Measurements from ENCODE around the gene LRRC8B.
A peak's percentile ranks its signal among the peaks of the same experiment; 100 is the strongest.

- no peak for TF ChIP-seq BRCA1 (IDR thresholded peaks at IDR 0.05)
- TF ChIP-seq BRCA1 (CRISPR knock-in tag; IDR thresholded peaks at IDR 0.05), result no peak
- TF ChIP-seq CTCF (IDR thresholded peaks at IDR 0.05 in 2 of 3, conservative IDR thresholded peaks at IDR 0.05 in 1 of 3; ENCODE audit: insufficient read depth in 2 of 3, low read depth in 1 of 3, low read length in 3 of 3), result peak in 1 of 3 experiments; percentile 27; a peak in 1 of 6 replicates
- TF ChIP-seq ZBTB33 (CRISPR knock-in tag; IDR thresholded peaks at IDR 0.05), result no peak
- TF ChIP-seq ZNF184 (CRISPR knock-in tag; IDR thresholded peaks at IDR 0.05), result no peak
- no peak for TF ChIP-seq RBM39 (optimal IDR thresholded peaks at IDR 0.05; ENCODE audit: low read depth, low read length)
- TF ChIP-seq PHTF2 (CRISPR knock-in tag; IDR thresholded peaks at IDR 0.05), result no peak
- TF ChIP-seq JUN (IDR thresholded peaks at IDR 0.05; ENCODE audit: borderline replicate concordance, low read depth, low read length), result no peak
- TF ChIP-seq JUN (CRISPR knock-in tag; IDR thresholded peaks at IDR 0.05; ENCODE audit: borderline replicate concordance), result no peak
- no peak for TF ChIP-seq HMGXB4 (CRISPR knock-in tag; IDR thresholded peaks at IDR 0.05)
- no peak for TF ChIP-seq ZNF695 (CRISPR knock-in tag; IDR thresholded peaks at IDR 0.05)
- TF ChIP-seq ZNF512 (tag; IDR thresholded peaks at IDR 0.05), result no peak
- no peak for TF ChIP-seq ZNF507 (tag; conservative IDR thresholded peaks at IDR 0.05)
These were observed 85.9 kb downstream of the LRRC8B start for GRCh38 chr1:89610457-89611011.
